Epithelial cell of esophagus (primary cell): Measurements from ENCODE around the gene TMEM135.

ENCODE experiments used
- DNase-seq: peaks from one replicate; pipeline ENCODE4 v3.0.0; 2010; ENCODE audit warnings: low read depth
- H3K4me3 ChIP-seq: 2 replicates; pipeline ENCODE4 v1.5.1; 2011; ENCODE audit warnings: mild to moderate bottlenecking, low read length, control low read depth
- CTCF ChIP-seq: IDR thresholded peaks from 2 replicates; pipeline ENCODE4 v1.5.1; 2011; ENCODE audit warnings: low read depth, mild to moderate bottlenecking, low read length, control low read depth, inconsistent platforms; ENCODE audit not compliant: insufficient read depth; ENCODE audit errors: missing control alignments

Gene TMEM135

GRCh38 chr11:87125257-87125656, 87.5 kb downstream of the TMEM135 start:
- no peak for TF ChIP-seq CTCF
- no peak overlapping the region for H3K4me3 ChIP-seq
- DNase-seq, result peak; percentile 72

- DNase-seq, result no peak
- no peak overlapping the region for H3K4me3 ChIP-seq
- no peak for TF ChIP-seq CTCF
These were observed 89.4 kb downstream of the TMEM135 start for GRCh38 chr11:87127101-87127500.

- no peak overlapping the region for H3K4me3 ChIP-seq
- no peak for TF ChIP-seq CTCF
- no peak for DNase-seq
These were observed 90.6 kb downstream of the TMEM135 start for GRCh38 chr11:87128372-87128771.

- no peak for TF ChIP-seq CTCF
- no peak for DNase-seq
- no peak overlapping the region for H3K4me3 ChIP-seq
These were observed 96.9 kb downstream of the TMEM135 start for GRCh38 chr11:87134524-87135106.

GRCh38 chr11:87136236-87136635, 98.5 kb downstream of the TMEM135 start:
- no peak overlapping the region for H3K4me3 ChIP-seq
- TF ChIP-seq CTCF, result no peak
- no peak for DNase-seq

- TF ChIP-seq CTCF, result no peak
- no peak for DNase-seq
- no peak overlapping the region for H3K4me3 ChIP-seq
These were observed 100.0 kb downstream of the TMEM135 start for GRCh38 chr11:87137711-87138110.

GRCh38 chr11:87139475-87139874, 101.7 kb downstream of the TMEM135 start:
- no peak overlapping the region for H3K4me3 ChIP-seq
- no peak for DNase-seq
- no peak for TF ChIP-seq CTCF
